ENCODE data around the gene ADAT3. TPM values are rescaled to one million over a fixed set of nuclear protein-coding genes. Genes with fewer than 3 reads are reported as not detected.

ADAT3 gene
- total and polyA plus RNA-seq, 2 donors (not counting 1 experiment from before 2014, with no cell fraction given) = 5.3 to 13.4 TPM

- peak overlapping the region; percentile 63 for H3K27ac Mint-ChIP-seq
- ChIA-PET CTCF (interaction anchor here (0.7 to 1.4 kb wide), 3 partner anchors 9 to 379 kb away, joined by 3 to 4 read pairs (median 3); no protein-coding TSS in a partner anchor), POLR2A (interaction anchor here (1.6 kb wide), 1 partner anchor 9 kb away, joined by 5 read pairs; no protein-coding TSS in a partner anchor)
- H3K9me3 ChIP-seq (ENCODE audit: control extremely low read depth in 1 of 3, control insufficient read depth in 2 of 3, insufficient read depth in 1 of 3, low read length in 2 of 3) = peaks cover 0 to 20% (median 3%) of the 10 kb centered on the region in 3 donors
- H3K27me3 Mint-ChIP-seq = no peaks in the 10 kb centered on the region
- no peak overlapping the region for H3K4me2 ChIP-seq (replicated peaks; ENCODE audit: low read depth, low read length, poor library complexity, severe bottlenecking)
- DNase-seq = no peak
- H3K36me3 ChIP-seq (replicated peaks in 1 of 2; ENCODE audit: control extremely low read depth in 1 of 2, control insufficient read depth in 1 of 2, extremely low read depth in 1 of 2, insufficient read depth in 2 of 2, low read length in 1 of 2) = peaks cover 0 to 4% of the 10 kb centered on the region in 2 experiments
- H3K79me2 ChIP-seq (ENCODE audit: control insufficient read depth, insufficient read depth, low read length) = peaks cover 52% of the 10 kb centered on the region
- peaks cover 4% of the 10 kb centered on the region for H4K20me1 ChIP-seq (ENCODE audit: control insufficient read depth, insufficient read depth, low read length, poor library complexity, severe bottlenecking)
- intact Hi-C loops (cut with micrococcal nuclease) = no loop called here
- TF ChIP-seq, protein P1, sequence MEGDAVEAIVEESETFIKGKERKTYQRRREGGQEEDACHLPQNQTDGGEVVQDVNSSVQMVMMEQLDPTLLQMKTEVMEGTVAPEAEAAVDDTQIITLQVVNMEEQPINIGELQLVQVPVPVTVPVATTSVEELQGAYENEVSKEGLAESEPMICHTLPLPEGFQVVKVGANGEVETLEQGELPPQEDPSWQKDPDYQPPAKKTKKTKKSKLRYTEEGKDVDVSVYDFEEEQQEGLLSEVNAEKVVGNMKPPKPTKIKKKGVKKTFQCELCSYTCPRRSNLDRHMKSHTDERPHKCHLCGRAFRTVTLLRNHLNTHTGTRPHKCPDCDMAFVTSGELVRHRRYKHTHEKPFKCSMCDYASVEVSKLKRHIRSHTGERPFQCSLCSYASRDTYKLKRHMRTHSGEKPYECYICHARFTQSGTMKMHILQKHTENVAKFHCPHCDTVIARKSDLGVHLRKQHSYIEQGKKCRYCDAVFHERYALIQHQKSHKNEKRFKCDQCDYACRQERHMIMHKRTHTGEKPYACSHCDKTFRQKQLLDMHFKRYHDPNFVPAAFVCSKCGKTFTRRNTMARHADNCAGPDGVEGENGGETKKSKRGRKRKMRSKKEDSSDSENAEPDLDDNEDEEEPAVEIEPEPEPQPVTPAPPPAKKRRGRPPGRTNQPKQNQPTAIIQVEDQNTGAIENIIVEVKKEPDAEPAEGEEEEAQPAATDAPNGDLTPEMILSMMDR (IDR thresholded peaks at IDR 0.05) = no peak
- TF ChIP-seq EZH2 (IDR thresholded peaks at IDR 0.05; ENCODE audit: borderline replicate concordance, insufficient read depth, low read depth, low read length, poor library complexity, severe bottlenecking) = no peak
- peaks cover 41% of the 10 kb centered on the region for H3K4me1 Mint-ChIP-seq
- peaks cover 2% of the 10 kb centered on the region for H3K9me3 Mint-ChIP-seq (ENCODE audit: insufficient read depth)
- H3K27me3 ChIP-seq (replicated peaks in 1 of 4; ENCODE audit: control extremely low read depth in 1 of 4, control insufficient read depth in 3 of 4, insufficient read depth in 4 of 4, low read length in 3 of 4) = no peaks in the 10 kb centered on the region
- H2AFZ ChIP-seq (ENCODE audit: insufficient read depth, low read depth, low read length, poor library complexity, severe bottlenecking) = no peak overlapping the region
- peak overlapping the region in 1 of 2 donors; percentile 14 for H3K27ac ChIP-seq (ENCODE audit: low read length in 2 of 2)
- no peak overlapping the region for H3K9ac ChIP-seq (ENCODE audit: low read length)
- no peak overlapping the region for H3K4me3 ChIP-seq (ENCODE audit: control extremely low read depth in 1 of 5, extremely low read depth in 1 of 5, insufficient read depth in 1 of 5, low read depth in 2 of 5, low read length in 4 of 5)
- H3K4me3 Mint-ChIP-seq = no peak overlapping the region
- 93% methylated on average over 22 of the region's 24 CpGs for WGBS (ENCODE audit: insufficient coverage)
- ATAC-seq (ENCODE audit: low read depth) = no peak
- H3K4me1 ChIP-seq (ENCODE audit: control insufficient read depth in 2 of 2, insufficient read depth in 2 of 2, low read length in 2 of 2) = peaks cover 35 to 51% of the 10 kb centered on the region in 2 donors
These were observed 31.9 kb downstream of the ADAT3 start for GRCh38 chr19:1936916-1937610.

- TF ChIP-seq, protein P1 (IDR thresholded peaks at IDR 0.05) = no peak
- TF ChIP-seq EZH2 (IDR thresholded peaks at IDR 0.05; ENCODE audit: borderline replicate concordance, insufficient read depth, low read depth, low read length, poor library complexity, severe bottlenecking) = no peak
- no peak overlapping the region for H3K9ac ChIP-seq (ENCODE audit: low read length)
- H3K4me1 ChIP-seq (ENCODE audit: control insufficient read depth in 2 of 2, insufficient read depth in 2 of 2, low read length in 2 of 2) = peaks cover 29 to 46% of the 10 kb centered on the region in 2 donors
- H2AFZ ChIP-seq (ENCODE audit: insufficient read depth, low read depth, low read length, poor library complexity, severe bottlenecking) = no peak overlapping the region
- intact Hi-C loops (cut with micrococcal nuclease) = no loop called here
- POLR2A ChIA-PET = no interaction called here
- Mint-ChIP-seq H3K9me3 (ENCODE audit: insufficient read depth) (peaks cover 2% of the 10 kb centered on the region), H3K4me3 (no peak overlapping the region), H3K27me3 (no peaks in the 10 kb centered on the region), H3K27ac (peak overlapping the region; percentile 65), H3K4me1 (peaks cover 39% of the 10 kb centered on the region)
- H3K27ac ChIP-seq (ENCODE audit: low read length in 2 of 2) = no peak overlapping the region
- H3K36me3 ChIP-seq (replicated peaks in 1 of 2; ENCODE audit: control extremely low read depth in 1 of 2, control insufficient read depth in 1 of 2, extremely low read depth in 1 of 2, insufficient read depth in 2 of 2, low read length in 1 of 2) = peaks cover 0 to 4% of the 10 kb centered on the region in 2 experiments
- ATAC-seq (ENCODE audit: low read depth) (no peak), DNase-seq (no peak)
- H3K9me3 ChIP-seq (ENCODE audit: control extremely low read depth in 1 of 3, control insufficient read depth in 2 of 3, insufficient read depth in 1 of 3, low read length in 2 of 3) = peaks cover 0 to 15% (median 3%) of the 10 kb centered on the region in 3 donors
- H3K27me3 ChIP-seq (replicated peaks in 1 of 4; ENCODE audit: control extremely low read depth in 1 of 4, control insufficient read depth in 3 of 4, insufficient read depth in 4 of 4, low read length in 3 of 4) = no peaks in the 10 kb centered on the region
- peaks cover 54% of the 10 kb centered on the region for H3K79me2 ChIP-seq (ENCODE audit: control insufficient read depth, insufficient read depth, low read length)
- H3K4me3 ChIP-seq (ENCODE audit: control extremely low read depth in 1 of 5, extremely low read depth in 1 of 5, insufficient read depth in 1 of 5, low read depth in 2 of 5, low read length in 4 of 5) = no peak overlapping the region
- 100% methylated on average over 2 of the region's 7 CpGs for WGBS (ENCODE audit: insufficient coverage)
- peaks cover 15% of the 10 kb centered on the region for H4K20me1 ChIP-seq (ENCODE audit: control insufficient read depth, insufficient read depth, low read length, poor library complexity, severe bottlenecking)
- no peak overlapping the region for H3K4me2 ChIP-seq (replicated peaks; ENCODE audit: low read depth, low read length, poor library complexity, severe bottlenecking)
- CTCF ChIA-PET = no interaction called here
These were observed 32.9 kb downstream of the ADAT3 start for GRCh38 chr19:1938071-1938470.
